WTC11 (cell line): ENCODE data around the gene CTNNA1.

Source experiments
- CBFB ChIP-seq: sonication (generic); formaldehyde crosslinking; IDR thresholded peaks from 2 replicates; pipeline ENCODE4 v1.8.1; 2022; ENCODE audit warnings: mild to moderate bottlenecking, low read depth, missing genetic modification reagents
- ESRRA ChIP-seq: sonication (generic); formaldehyde crosslinking; IDR thresholded peaks from 2 replicates; pipeline ENCODE4 v1.8.1; 2022; ENCODE audit warnings: mild to moderate bottlenecking, missing genetic modification reagents, borderline replicate concordance
- ETV6 ChIP-seq: sonication (generic); formaldehyde crosslinking; IDR thresholded peaks from 2 replicates; pipeline ENCODE4 v1.8.1; 2022; ENCODE audit warnings: mild to moderate bottlenecking, missing genetic modification reagents
- NFE2L1 ChIP-seq: sonication (generic); formaldehyde crosslinking; IDR thresholded peaks from 2 replicates; pipeline ENCODE4 v1.8.1; 2023; ENCODE audit warnings: missing genetic modification reagents
- TCF7 ChIP-seq: sonication (generic); formaldehyde crosslinking; IDR thresholded peaks from 2 replicates; pipeline ENCODE4 v1.8.0; 2022; ENCODE audit warnings: mild to moderate bottlenecking, low read depth, missing genetic modification reagents, moderate library complexity
- TP53 ChIP-seq: sonication (generic); formaldehyde crosslinking; IDR thresholded peaks from 2 replicates; pipeline ENCODE4 v1.8.1; 2023; ENCODE audit warnings: mild to moderate bottlenecking, missing genetic modification reagents
- TF ChIP-seq, protein P1 (sequence below): sonication (generic); formaldehyde crosslinking; IDR thresholded peaks from 2 replicates; pipeline ENCODE4 v1.8.0; 2022; ENCODE audit warnings: mild to moderate bottlenecking, missing genetic modification reagents
- TF ChIP-seq, protein P2 (sequence below): fragments of 200-600 bp; IDR thresholded peaks from 2 replicates; pipeline ENCODE4 v1.8.0; 2022; ENCODE audit warnings: antibody characterized with exemption
- TF ChIP-seq, protein P3 (sequence below): sonication (generic); formaldehyde crosslinking; IDR thresholded peaks from 2 replicates; pipeline ENCODE4 v1.8.1; 2023; ENCODE audit warnings: mild to moderate bottlenecking, missing genetic modification reagents, moderate library complexity
- TF ChIP-seq, protein P4 (sequence below): sonication (generic); formaldehyde crosslinking; IDR thresholded peaks from 2 replicates; pipeline ENCODE4 v1.8.1; 2022; ENCODE audit warnings: low read depth, mild to moderate bottlenecking, moderate library complexity, missing genetic modification reagents, borderline replicate concordance
- TF ChIP-seq, protein P5 (sequence below): sonication (generic); formaldehyde crosslinking; IDR thresholded peaks from 2 replicates; pipeline ENCODE4 v1.8.1; 2022; ENCODE audit warnings: low read depth, missing genetic modification reagents, borderline replicate concordance

DNA sequence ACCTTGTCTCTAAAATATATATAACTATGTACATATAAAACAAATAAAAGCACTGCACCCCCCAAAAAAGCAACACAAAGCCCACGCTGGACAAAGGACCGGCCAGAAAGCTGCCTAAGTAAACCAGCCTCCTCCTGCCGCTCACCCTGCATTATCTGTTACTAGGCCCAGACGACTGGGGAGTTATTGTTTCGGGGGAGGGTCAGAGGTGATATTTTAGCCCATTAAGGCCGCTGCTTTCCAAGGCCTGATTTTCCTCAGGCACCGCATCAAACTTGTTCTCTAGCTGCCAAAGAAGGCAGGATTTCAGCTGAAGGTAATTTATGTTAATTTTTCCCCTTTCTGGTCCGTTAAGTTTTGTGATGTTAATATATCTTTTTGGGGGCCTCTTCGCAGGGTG is 44.0 kb upstream of the CTNNA1 start:
- TF ChIP-seq, protein P1, sequence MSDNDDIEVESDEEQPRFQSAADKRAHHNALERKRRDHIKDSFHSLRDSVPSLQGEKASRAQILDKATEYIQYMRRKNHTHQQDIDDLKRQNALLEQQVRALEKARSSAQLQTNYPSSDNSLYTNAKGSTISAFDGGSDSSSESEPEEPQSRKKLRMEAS (CRISPR knock-in tag): no peak
- TF ChIP-seq, protein P2, sequence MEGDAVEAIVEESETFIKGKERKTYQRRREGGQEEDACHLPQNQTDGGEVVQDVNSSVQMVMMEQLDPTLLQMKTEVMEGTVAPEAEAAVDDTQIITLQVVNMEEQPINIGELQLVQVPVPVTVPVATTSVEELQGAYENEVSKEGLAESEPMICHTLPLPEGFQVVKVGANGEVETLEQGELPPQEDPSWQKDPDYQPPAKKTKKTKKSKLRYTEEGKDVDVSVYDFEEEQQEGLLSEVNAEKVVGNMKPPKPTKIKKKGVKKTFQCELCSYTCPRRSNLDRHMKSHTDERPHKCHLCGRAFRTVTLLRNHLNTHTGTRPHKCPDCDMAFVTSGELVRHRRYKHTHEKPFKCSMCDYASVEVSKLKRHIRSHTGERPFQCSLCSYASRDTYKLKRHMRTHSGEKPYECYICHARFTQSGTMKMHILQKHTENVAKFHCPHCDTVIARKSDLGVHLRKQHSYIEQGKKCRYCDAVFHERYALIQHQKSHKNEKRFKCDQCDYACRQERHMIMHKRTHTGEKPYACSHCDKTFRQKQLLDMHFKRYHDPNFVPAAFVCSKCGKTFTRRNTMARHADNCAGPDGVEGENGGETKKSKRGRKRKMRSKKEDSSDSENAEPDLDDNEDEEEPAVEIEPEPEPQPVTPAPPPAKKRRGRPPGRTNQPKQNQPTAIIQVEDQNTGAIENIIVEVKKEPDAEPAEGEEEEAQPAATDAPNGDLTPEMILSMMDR: no peak
- TF ChIP-seq, protein P3, sequence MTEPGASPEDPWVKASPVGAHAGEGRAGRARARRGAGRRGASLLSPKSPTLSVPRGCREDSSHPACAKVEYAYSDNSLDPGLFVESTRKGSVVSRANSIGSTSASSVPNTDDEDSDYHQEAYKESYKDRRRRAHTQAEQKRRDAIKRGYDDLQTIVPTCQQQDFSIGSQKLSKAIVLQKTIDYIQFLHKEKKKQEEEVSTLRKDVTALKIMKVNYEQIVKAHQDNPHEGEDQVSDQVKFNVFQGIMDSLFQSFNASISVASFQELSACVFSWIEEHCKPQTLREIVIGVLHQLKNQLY (CRISPR knock-in tag): no peak
- TF ChIP-seq ETV6 (CRISPR knock-in tag) (no peak), ESRRA (CRISPR knock-in tag) (no peak), TP53 (CRISPR knock-in tag) (no peak), TCF7 (CRISPR knock-in tag) (no peak), NFE2L1 (CRISPR knock-in tag) (no peak), CBFB (CRISPR knock-in tag) (no peak)
- TF ChIP-seq, protein P4, sequence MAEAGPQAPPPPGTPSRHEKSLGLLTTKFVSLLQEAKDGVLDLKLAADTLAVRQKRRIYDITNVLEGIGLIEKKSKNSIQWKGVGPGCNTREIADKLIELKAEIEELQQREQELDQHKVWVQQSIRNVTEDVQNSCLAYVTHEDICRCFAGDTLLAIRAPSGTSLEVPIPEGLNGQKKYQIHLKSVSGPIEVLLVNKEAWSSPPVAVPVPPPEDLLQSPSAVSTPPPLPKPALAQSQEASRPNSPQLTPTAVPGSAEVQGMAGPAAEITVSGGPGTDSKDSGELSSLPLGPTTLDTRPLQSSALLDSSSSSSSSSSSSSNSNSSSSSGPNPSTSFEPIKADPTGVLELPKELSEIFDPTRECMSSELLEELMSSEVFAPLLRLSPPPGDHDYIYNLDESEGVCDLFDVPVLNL (CRISPR knock-in tag): no peak
- TF ChIP-seq, protein P5, sequence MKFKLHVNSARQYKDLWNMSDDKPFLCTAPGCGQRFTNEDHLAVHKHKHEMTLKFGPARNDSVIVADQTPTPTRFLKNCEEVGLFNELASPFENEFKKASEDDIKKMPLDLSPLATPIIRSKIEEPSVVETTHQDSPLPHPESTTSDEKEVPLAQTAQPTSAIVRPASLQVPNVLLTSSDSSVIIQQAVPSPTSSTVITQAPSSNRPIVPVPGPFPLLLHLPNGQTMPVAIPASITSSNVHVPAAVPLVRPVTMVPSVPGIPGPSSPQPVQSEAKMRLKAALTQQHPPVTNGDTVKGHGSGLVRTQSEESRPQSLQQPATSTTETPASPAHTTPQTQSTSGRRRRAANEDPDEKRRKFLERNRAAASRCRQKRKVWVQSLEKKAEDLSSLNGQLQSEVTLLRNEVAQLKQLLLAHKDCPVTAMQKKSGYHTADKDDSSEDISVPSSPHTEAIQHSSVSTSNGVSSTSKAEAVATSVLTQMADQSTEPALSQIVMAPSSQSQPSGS (CRISPR knock-in tag): no peak
